ENCODE results near the gene CASQ2.

DNA sequence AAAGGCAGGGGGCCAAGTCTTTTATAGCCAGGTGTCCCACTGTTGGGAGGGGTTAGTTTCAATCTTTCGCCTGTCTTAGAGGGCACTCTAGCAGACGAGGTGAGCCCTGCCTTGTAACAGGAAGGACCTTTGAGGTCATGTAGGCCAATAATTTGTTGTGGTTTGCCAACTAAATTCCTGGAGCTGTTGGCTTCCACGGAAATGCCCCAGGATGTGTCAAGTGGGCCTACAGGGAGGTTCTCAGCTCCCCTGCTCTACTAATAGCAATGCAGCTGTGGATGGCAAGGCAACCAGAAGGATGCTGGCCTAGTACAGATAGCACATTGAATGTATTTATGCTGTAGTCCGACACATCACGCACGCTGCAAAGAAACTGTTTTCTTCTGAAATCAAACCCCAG lies 22.3 kb upstream of the CASQ2 start:
- TF ChIP-seq TAF1 (IDR thresholded peaks at IDR 0.05; ENCODE audit: low read depth, low read length) (no peak), POLR2A (IDR thresholded peaks at IDR 0.05; ENCODE audit: low read depth, low read length) (no peak), POLR2AphosphoS5 (IDR thresholded peaks at IDR 0.05; ENCODE audit: low read depth, low read length) (no peak), POU2F2 (IDR thresholded peaks at IDR 0.05; ENCODE audit: low read depth, low read length) (no peak), PAX5 (IDR thresholded peaks at IDR 0.05; ENCODE audit: insufficient read depth, low read length, severe bottlenecking) (no peak)
